MCF 10A (cell line): ENCODE data around the gene CHST7. TPM values are rescaled to one million over a fixed set of nuclear protein-coding genes. Genes with fewer than 3 reads are reported as not detected.

ENCODE experiments used
- BruUV-seq: library from RNA; stranded (reverse); fragments of 400-500 nt; replicated peaks from 2 replicates; lab custom pipeline; 2021; lab: Mats Ljungman, UMichigan
- CTCF ChIA-PET: fragments of 300-600 bp; sonication (Branson Sonifier 250); formaldehyde crosslinking; extraction: SDS; loops from one replicate; lab custom pipeline; 2021; ENCODE audit warnings: antibody characterized with exemption, inconsistent platforms; lab: Yijun Ruan, JAX
- POLR2A ChIA-PET: fragments of 300-600, 350-650 bp; sonication (Branson Sonifier 250); formaldehyde crosslinking; extraction: SDS; loops from one replicate; lab custom pipeline; 2020; ENCODE audit warnings: antibody characterized with exemption, inconsistent platforms; lab: Yijun Ruan, JAX
- DNase-seq: peaks from one replicate; pipeline ENCODE4 v3.0.0-alpha.2; 2018; ENCODE audit not compliant: unreplicated experiment
- H3K27ac Mint-ChIP-seq: one replicate; pipeline ENCODE4 v1.8.0; 2022; ENCODE audit warnings: mild to moderate bottlenecking, low read depth, mixed read lengths; ENCODE audit not compliant: unreplicated experiment
- H3K27me3 Mint-ChIP-seq: one replicate; pipeline ENCODE4 v1.8.0; 2022; ENCODE audit warnings: mixed read lengths; ENCODE audit not compliant: insufficient read depth, unreplicated experiment
- H3K36me3 Mint-ChIP-seq: one replicate; pipeline ENCODE4 v1.8.0; 2022; ENCODE audit warnings: mild to moderate bottlenecking, moderate library complexity, mixed read lengths; ENCODE audit not compliant: insufficient read depth, unreplicated experiment
- H3K4me1 Mint-ChIP-seq: one replicate; pipeline ENCODE4 v1.8.0; 2022; ENCODE audit warnings: mixed read lengths; ENCODE audit not compliant: insufficient read depth, unreplicated experiment
- H3K4me3 Mint-ChIP-seq: one replicate; pipeline ENCODE4 v1.8.0; 2022; ENCODE audit warnings: mild to moderate bottlenecking, moderate library complexity, mixed read lengths; ENCODE audit not compliant: unreplicated experiment
- H3K9me3 Mint-ChIP-seq: one replicate; pipeline ENCODE4 v1.8.0; 2022; ENCODE audit warnings: mixed read lengths; ENCODE audit not compliant: unreplicated experiment
- CTCF ChIP-seq: fragments of 200-600 bp; IDR thresholded peaks from one replicate; pipeline ENCODE4 v1.8.0; 2022; ENCODE audit warnings: antibody characterized with exemption, mild to moderate bottlenecking; ENCODE audit not compliant: unreplicated experiment
- intact Hi-C: fragments of 100-400 bp; cut with micrococcal nuclease; formaldehyde crosslinking; loops from 2 replicates; pipeline ENCODE4 v1.14.1; 2022
- total RNA-seq: library from RNA; stranded (reverse); gene quantifications from 2 replicates; pipeline ENCODE4 v1.2.3, GENCODE V29; 2022

Gene CHST7
- total RNA-seq, 1 experiment from 2014 or later: 1.6 TPM

- no peak for DNase-seq
- H3K27ac Mint-ChIP-seq: no peak overlapping the region
- intact Hi-C loops: no loop called here
- H3K4me1 Mint-ChIP-seq: no peaks in the 10 kb centered on the region
- peaks cover 11% of the 10 kb centered on the region for H3K36me3 Mint-ChIP-seq
- H3K27me3 Mint-ChIP-seq: peaks cover 67% of the 10 kb centered on the region
- no peaks in the 10 kb centered on the region for H3K9me3 Mint-ChIP-seq
- no peak for TF ChIP-seq CTCF
- CTCF ChIA-PET: no interaction called here
- BruUV-seq: no TSS peak
- H3K4me3 Mint-ChIP-seq: no peak overlapping the region
- POLR2A ChIA-PET: no interaction called here
Observed at GRCh38 chrX:46626566-46626965, 53.0 kb downstream of the CHST7 start.

- Mint-ChIP-seq H3K36me3 (peaks cover 11% of the 10 kb centered on the region), H3K4me3 (no peak overlapping the region), H3K27me3 (peaks cover 67% of the 10 kb centered on the region), H3K9me3 (no peaks in the 10 kb centered on the region), H3K4me1 (no peaks in the 10 kb centered on the region), H3K27ac (no peak overlapping the region)
- no peak for DNase-seq
- no peak for TF ChIP-seq CTCF
- BruUV-seq: no TSS peak
- ChIA-PET CTCF (no interaction called here), POLR2A (no interaction called here)
- intact Hi-C loops: no loop called here
Observed at GRCh38 chrX:46627062-46627461, 53.5 kb downstream of the CHST7 start.

- TF ChIP-seq CTCF: no peak
- Mint-ChIP-seq H3K27me3 (peaks cover 67% of the 10 kb centered on the region), H3K9me3 (no peaks in the 10 kb centered on the region), H3K27ac (no peak overlapping the region), H3K4me3 (no peak overlapping the region), H3K36me3 (peaks cover 11% of the 10 kb centered on the region), H3K4me1 (no peaks in the 10 kb centered on the region)
- POLR2A ChIA-PET: no interaction called here
- BruUV-seq: no TSS peak
- CTCF ChIA-PET: interaction anchor here (1.3 kb wide), 1 partner anchor 13 kb away, joined by 3 read pairs; no protein-coding TSS in a partner anchor
- intact Hi-C loops: no loop called here
- DNase-seq: no peak
Observed at GRCh38 chrX:46627711-46628419, 54.3 kb downstream of the CHST7 start.

- CTCF ChIA-PET: interaction anchor here (1.3 kb wide), 1 partner anchor 14 kb away, joined by 3 read pairs; no protein-coding TSS in a partner anchor
- intact Hi-C loops: no loop called here
- POLR2A ChIA-PET: no interaction called here
- H3K36me3 Mint-ChIP-seq: peaks cover 11% of the 10 kb centered on the region
- H3K27me3 Mint-ChIP-seq: peaks cover 60% of the 10 kb centered on the region
- no peak overlapping the region for H3K4me3 Mint-ChIP-seq
- DNase-seq: no peak
- no peaks in the 10 kb centered on the region for H3K9me3 Mint-ChIP-seq
- no peak overlapping the region for H3K27ac Mint-ChIP-seq
- TF ChIP-seq CTCF: no peak
- H3K4me1 Mint-ChIP-seq: no peaks in the 10 kb centered on the region
- no TSS peak for BruUV-seq
Observed at GRCh38 chrX:46628460-46629371, 55.2 kb downstream of the CHST7 start.
